Activated CD8-positive, alpha-beta T cell treated with anti-CD3 and anti-CD28 coated beads for 36 hours (primary cell): Measurements from ENCODE around the gene C11orf21. TPM values are rescaled to one million over a fixed set of nuclear protein-coding genes. Genes with fewer than 3 reads are reported as not detected.

ENCODE experiments used
- ATAC-seq: fragments of 200-7000 bp; cut with Tn5 transposase; one replicate; pipeline ENCODE4 v1.10.0; 2021; ENCODE audit warnings: mild to moderate bottlenecking, moderate library complexity
- CTCF ChIA-PET: fragments of 350-600 bp; sonication (Branson Sonifier 250); formaldehyde crosslinking; loops from one replicate; lab custom pipeline; 2021; ENCODE audit warnings: antibody characterized with exemption; lab: Charles Lee
- POLR2A ChIA-PET: fragments of 350-600 bp; sonication (Branson Sonifier 250); formaldehyde crosslinking; loops from one replicate; lab custom pipeline; 2021; ENCODE audit warnings: antibody characterized with exemption; lab: Charles Lee
- DNase-seq: peaks from one replicate; pipeline ENCODE4 v3.0.0-alpha.2; 2020
- H3K27ac Mint-ChIP-seq: one replicate; pipeline ENCODE4 v1.8.0; 2021; ENCODE audit warnings: mild to moderate bottlenecking, mixed read lengths
- H3K27me3 Mint-ChIP-seq: one replicate; pipeline ENCODE4 v1.8.0; 2021; ENCODE audit warnings: mixed read lengths
- H3K36me3 Mint-ChIP-seq: one replicate; pipeline ENCODE4 v1.8.0; 2021; ENCODE audit warnings: low read depth, mixed read lengths
- H3K4me1 Mint-ChIP-seq: one replicate; pipeline ENCODE4 v1.8.0; 2021; ENCODE audit warnings: low read depth, mixed read lengths
- H3K4me3 Mint-ChIP-seq: one replicate; pipeline ENCODE4 v1.8.0; 2021; ENCODE audit warnings: mild to moderate bottlenecking, moderate library complexity, mixed read lengths
- H3K9me3 Mint-ChIP-seq: one replicate; pipeline ENCODE4 v1.8.0; 2021; ENCODE audit warnings: mixed read lengths
- intact Hi-C: fragments of 100-400 bp; cut with micrococcal nuclease; formaldehyde crosslinking; loops from one replicate; pipeline ENCODE4 v1.10.0; 2022
- total RNA-seq, 2 experiments: library from RNA; stranded (reverse); gene quantifications; one replicate each; pipeline ENCODE4 v1.2.3, GENCODE V29; 2021
- TF ChIP-seq, protein P1 (sequence below): fragments of 200-600 bp; IDR thresholded peaks from one replicate; pipeline ENCODE4 v1.8.0; 2022; ENCODE audit warnings: antibody characterized with exemption, mild to moderate bottlenecking

Gene C11orf21
- 1 to 10 TPM; 2.1 to 2.2 TPM for total RNA-seq

DNA sequence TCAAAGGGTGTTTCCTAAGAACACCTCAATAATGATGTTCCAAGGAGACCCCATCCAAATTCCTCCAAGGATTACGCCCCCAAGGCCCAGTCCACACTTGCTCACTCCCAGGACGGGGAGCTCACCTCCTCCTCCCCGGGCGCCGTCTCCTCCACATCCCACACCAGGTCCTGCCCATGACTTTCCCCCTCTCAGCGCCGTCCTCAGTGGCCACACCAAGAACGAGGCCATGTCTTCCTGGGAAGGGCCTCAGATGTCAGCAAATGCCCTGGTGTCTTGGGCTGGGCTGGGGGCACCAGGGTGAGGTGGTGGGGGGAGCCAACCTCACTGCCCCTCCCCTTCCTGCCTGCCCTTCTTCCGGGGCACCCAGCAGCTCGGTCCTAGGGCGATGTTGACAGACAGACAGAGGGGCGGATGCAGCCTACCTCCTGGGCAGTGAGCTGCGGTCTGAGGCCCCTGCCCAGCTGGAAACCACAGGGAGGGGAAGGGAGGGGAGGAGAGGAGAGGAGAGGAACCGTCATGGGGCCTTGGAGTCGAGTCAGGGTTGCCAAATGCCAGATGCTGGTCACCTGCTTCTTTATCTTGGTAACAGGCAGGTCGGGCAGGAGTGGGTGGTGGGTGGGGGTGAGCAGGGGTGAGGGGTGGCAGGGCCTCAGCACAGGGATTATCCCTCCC, at the start of gene C11orf21, which contains the start of gene TSPAN32:
TSS of gene C11orf21 (minus strand) at position 288 of the 675 bp plus-strand sequence. CDS start at position 178, 110 bp downstream.
TSS of gene TSPAN32 (plus strand) at position 383 of the 675 bp plus-strand sequence. CDS start at position 520, 137 bp downstream.
- POLR2A ChIA-PET, result interaction anchor here (0.5 to 1.9 kb wide), 7 partner anchors 32 to 755 kb away, joined by 3 to 5 read pairs (median 3); partner anchors contain the start of genes ASCL2, CARS1, CD81 and TSSC4
- Mint-ChIP-seq H3K27ac (peak within 1 kb of the TSS; percentile 88), H3K27me3 (no peaks in the 10 kb centered on the region), H3K9me3 (no peaks in the 10 kb centered on the region), H3K36me3 (no peaks in the 10 kb centered on the region), H3K4me1 (peaks cover 73% of the 10 kb centered on the region), H3K4me3 (peak within 1 kb of the TSS; percentile 78)
- CTCF ChIA-PET, result interaction anchor here (1.3 to 13.9 kb wide), 6 partner anchors 8 to 232 kb away, joined by 4 to 381 read pairs (median 14); no protein-coding TSS in a partner anchor
- TF ChIP-seq, protein P1, sequence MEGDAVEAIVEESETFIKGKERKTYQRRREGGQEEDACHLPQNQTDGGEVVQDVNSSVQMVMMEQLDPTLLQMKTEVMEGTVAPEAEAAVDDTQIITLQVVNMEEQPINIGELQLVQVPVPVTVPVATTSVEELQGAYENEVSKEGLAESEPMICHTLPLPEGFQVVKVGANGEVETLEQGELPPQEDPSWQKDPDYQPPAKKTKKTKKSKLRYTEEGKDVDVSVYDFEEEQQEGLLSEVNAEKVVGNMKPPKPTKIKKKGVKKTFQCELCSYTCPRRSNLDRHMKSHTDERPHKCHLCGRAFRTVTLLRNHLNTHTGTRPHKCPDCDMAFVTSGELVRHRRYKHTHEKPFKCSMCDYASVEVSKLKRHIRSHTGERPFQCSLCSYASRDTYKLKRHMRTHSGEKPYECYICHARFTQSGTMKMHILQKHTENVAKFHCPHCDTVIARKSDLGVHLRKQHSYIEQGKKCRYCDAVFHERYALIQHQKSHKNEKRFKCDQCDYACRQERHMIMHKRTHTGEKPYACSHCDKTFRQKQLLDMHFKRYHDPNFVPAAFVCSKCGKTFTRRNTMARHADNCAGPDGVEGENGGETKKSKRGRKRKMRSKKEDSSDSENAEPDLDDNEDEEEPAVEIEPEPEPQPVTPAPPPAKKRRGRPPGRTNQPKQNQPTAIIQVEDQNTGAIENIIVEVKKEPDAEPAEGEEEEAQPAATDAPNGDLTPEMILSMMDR, result no peak
- DNase-seq (peak; percentile 76), ATAC-seq (peak; percentile 43)
- intact Hi-C loops, result loop anchor here (10.0 kb wide), 1 partner anchor 593 kb away; no protein-coding TSS in a partner anchor

- no peak overlapping the region for H3K4me3 Mint-ChIP-seq
- H3K27ac Mint-ChIP-seq, result no peak overlapping the region
- no peaks in the 10 kb centered on the region for H3K27me3 Mint-ChIP-seq
- H3K4me1 Mint-ChIP-seq, result no peaks in the 10 kb centered on the region
- peaks cover 17% of the 10 kb centered on the region for H3K9me3 Mint-ChIP-seq
- no peak for ATAC-seq
- ChIA-PET CTCF (interaction anchor here (1.2 to 1.7 kb wide), 2 partner anchors 43 to 72 kb away, joined by 4 read pairs; no protein-coding TSS in a partner anchor), POLR2A (no interaction called here)
- no peak for DNase-seq
- intact Hi-C loops, result no loop called here
- H3K36me3 Mint-ChIP-seq, result no peaks in the 10 kb centered on the region
- TF ChIP-seq, protein P1, result no peak
Measured at GRCh38 chr11:2348986-2349385, 47.3 kb upstream of the C11orf21 start.

- ChIA-PET POLR2A (no interaction called here), CTCF (interaction anchor here (1.2 kb wide), 1 partner anchor 9 kb away, joined by 3 read pairs; no protein-coding TSS in a partner anchor)
- TF ChIP-seq, protein P1, result no peak
- intact Hi-C loops, result no loop called here
- ATAC-seq (no peak), DNase-seq (no peak)
- no peaks in the 10 kb centered on the region for H3K36me3 Mint-ChIP-seq
- H3K4me3 Mint-ChIP-seq, result no peak overlapping the region
- H3K27me3 Mint-ChIP-seq, result no peaks in the 10 kb centered on the region
- no peak overlapping the region for H3K27ac Mint-ChIP-seq
- H3K4me1 Mint-ChIP-seq, result no peaks in the 10 kb centered on the region
- peaks cover 17% of the 10 kb centered on the region for H3K9me3 Mint-ChIP-seq
Measured at GRCh38 chr11:2347308-2347830, 45.7 kb upstream of the C11orf21 start.

GRCh38 chr11:2346586-2347307, 45.0 kb upstream of the C11orf21 start:
- CTCF ChIA-PET, result no interaction called here
- H3K27ac Mint-ChIP-seq, result no peak overlapping the region
- DNase-seq (no peak), ATAC-seq (no peak)
- H3K27me3 Mint-ChIP-seq, result no peaks in the 10 kb centered on the region
- POLR2A ChIA-PET, result no interaction called here
- no peaks in the 10 kb centered on the region for H3K36me3 Mint-ChIP-seq
- TF ChIP-seq, protein P1, result no peak
- no peak overlapping the region for H3K4me3 Mint-ChIP-seq
- no peaks in the 10 kb centered on the region for H3K4me1 Mint-ChIP-seq
- H3K9me3 Mint-ChIP-seq, result peaks cover 17% of the 10 kb centered on the region
- intact Hi-C loops, result no loop called here
